IPS DF 6.9 (cell line): Measurements from ENCODE around the gene UQCRHL.

Experiments
- DNase-seq: peaks from one replicate; pipeline ENCODE4 v3.0.0-alpha.2; 2013; ENCODE audit warnings: low read depth, low spot score
- H3K27ac ChIP-seq: one replicate; pipeline ENCODE4 v1.5.1; 2013; ENCODE audit warnings: low read length, control low read depth
- H3K27me3 ChIP-seq: 2 replicates; pipeline ENCODE4 v1.6.1; 2013; ENCODE audit warnings: mild to moderate bottlenecking, low read length; ENCODE audit not compliant: control insufficient read depth, insufficient read depth
- H3K36me3 ChIP-seq: 2 replicates; pipeline ENCODE4 v1.6.1; 2013; ENCODE audit warnings: low read length; ENCODE audit not compliant: control insufficient read depth, insufficient read depth
- H3K4me1 ChIP-seq: 2 replicates; pipeline ENCODE4 v1.6.1; 2013; ENCODE audit warnings: low read length; ENCODE audit not compliant: control insufficient read depth, insufficient read depth
- H3K4me3 ChIP-seq: 2 replicates; pipeline ENCODE4 v1.5.1; 2013; ENCODE audit warnings: mild to moderate bottlenecking, low read length
- H3K9me3 ChIP-seq: 2 replicates; pipeline ENCODE4 v1.6.1; 2013; ENCODE audit warnings: low read length, inconsistent platforms; ENCODE audit not compliant: control insufficient read depth, insufficient read depth
- WGBS: extraction: QIAGEN DNeasy Blood & Tissue Kit; methylation state at CpG from one replicate; pipeline ENCODE4 v1.1.7; 2013; ENCODE audit warnings: mixed read lengths, missing lambda C conversion rate; ENCODE audit not compliant: insufficient read length, insufficient coverage; 5-methylcytosine and 5-hydroxymethylcytosine counted together

The UQCRHL gene

GRCh38 chr1:15816674-15817073, 9.2 kb upstream of the UQCRHL start:
- Histone ChIP-seq H3K9me3 (no peaks in the 10 kb centered on the region), H3K27me3 (no peaks in the 10 kb centered on the region), H3K27ac (no peak overlapping the region), H3K4me1 (no peaks in the 10 kb centered on the region), H3K4me3 (no peak overlapping the region), H3K36me3 (no peaks in the 10 kb centered on the region)
- DNase-seq = no peak
- no CpG with 5 or more reads among the region's 5 CpGs for WGBS

GRCh38 chr1:15810073-15810472, 2.6 kb upstream of the UQCRHL start:
- no peak for DNase-seq
- no peak overlapping the region for H3K4me3 ChIP-seq
- H3K27me3 ChIP-seq = no peaks in the 10 kb centered on the region
- no peaks in the 10 kb centered on the region for H3K4me1 ChIP-seq
- no peaks in the 10 kb centered on the region for H3K9me3 ChIP-seq
- H3K27ac ChIP-seq = no peak overlapping the region
- no peaks in the 10 kb centered on the region for H3K36me3 ChIP-seq
- no CpG with 5 or more reads among the region's 1 CpG for WGBS

GRCh38 chr1:15808955-15809354, 1.5 kb upstream of the UQCRHL start:
- no CpG with 5 or more reads among the region's 1 CpG for WGBS
- Histone ChIP-seq H3K9me3 (no peaks in the 10 kb centered on the region), H3K4me3 (no peak overlapping the region), H3K27me3 (no peaks in the 10 kb centered on the region), H3K4me1 (no peaks in the 10 kb centered on the region), H3K36me3 (no peaks in the 10 kb centered on the region), H3K27ac (no peak overlapping the region)
- no peak for DNase-seq

GRCh38 chr1:15807121-15807520, 328 bp downstream of the UQCRHL start:
- Histone ChIP-seq H3K9me3 (no peaks in the 10 kb centered on the region), H3K27me3 (no peaks in the 10 kb centered on the region), H3K36me3 (no peaks in the 10 kb centered on the region), H3K4me3 (no peak overlapping the region), H3K27ac (no peak overlapping the region), H3K4me1 (no peaks in the 10 kb centered on the region)
- no peak for DNase-seq
- no CpG with 5 or more reads among the region's 10 CpGs for WGBS

- Histone ChIP-seq H3K27ac (no peak overlapping the region), H3K4me1 (peaks cover 8% of the 10 kb centered on the region), H3K27me3 (no peaks in the 10 kb centered on the region), H3K4me3 (no peak overlapping the region), H3K9me3 (no peaks in the 10 kb centered on the region), H3K36me3 (no peaks in the 10 kb centered on the region)
- no peak for DNase-seq
- WGBS = no CpG with 5 or more reads among the region's 8 CpGs
These were observed 3.4 kb downstream of the UQCRHL start for GRCh38 chr1:15804060-15804459.

- Histone ChIP-seq H3K27me3 (no peaks in the 10 kb centered on the region), H3K4me3 (no peak overlapping the region), H3K9me3 (no peaks in the 10 kb centered on the region), H3K27ac (no peak overlapping the region), H3K4me1 (peaks cover 8% of the 10 kb centered on the region), H3K36me3 (no peaks in the 10 kb centered on the region)
- WGBS = no CpG with 5 or more reads among the region's 4 CpGs
- no peak for DNase-seq
These were observed 4.1 kb downstream of the UQCRHL start for GRCh38 chr1:15803380-15803779.

DNA sequence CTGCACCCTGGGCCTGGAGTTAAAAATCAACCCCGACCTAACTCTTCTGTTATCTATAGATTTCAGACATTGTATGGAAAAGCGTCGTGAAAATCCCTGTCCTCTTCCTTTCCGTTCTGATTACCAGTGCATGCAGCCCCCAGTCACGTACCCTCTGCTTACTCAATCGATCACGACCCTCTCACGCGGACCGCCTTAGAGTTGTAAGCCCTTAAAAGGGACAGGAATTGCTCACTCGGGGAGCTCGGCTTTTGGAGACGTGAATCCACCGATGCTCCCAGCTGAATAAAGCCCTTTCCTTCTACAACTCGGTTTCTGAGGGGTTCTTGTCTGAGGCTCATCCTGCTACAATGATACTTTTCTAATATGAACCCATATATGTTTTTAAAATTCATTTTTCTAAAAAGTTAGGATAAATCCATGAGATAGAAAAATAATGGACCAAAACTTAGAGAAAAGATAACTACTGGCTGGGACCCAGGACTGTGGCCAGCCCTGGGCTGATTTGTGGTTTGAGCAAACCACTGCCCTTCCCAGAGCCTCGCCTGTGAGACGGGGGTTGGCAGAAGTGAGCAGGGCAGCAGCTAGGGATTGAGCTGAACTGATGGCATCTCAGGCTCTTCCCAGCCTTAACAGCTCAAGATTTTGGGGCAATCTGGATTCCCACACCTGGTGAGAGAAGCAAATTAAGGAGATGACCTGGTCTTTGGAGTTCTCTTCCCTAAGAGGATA, 5.0 kb downstream of the UQCRHL start:
- H3K27ac ChIP-seq = no peak overlapping the region
- H3K4me1 ChIP-seq = peaks cover 8% of the 10 kb centered on the region
- H3K9me3 ChIP-seq = no peaks in the 10 kb centered on the region
- DNase-seq = no peak
- H3K27me3 ChIP-seq = no peaks in the 10 kb centered on the region
- no peak overlapping the region for H3K4me3 ChIP-seq
- no CpG with 5 or more reads among the region's 17 CpGs for WGBS
- no peaks in the 10 kb centered on the region for H3K36me3 ChIP-seq

- Histone ChIP-seq H3K4me1 (peaks cover 8% of the 10 kb centered on the region), H3K4me3 (no peak overlapping the region), H3K27ac (no peak overlapping the region), H3K36me3 (no peaks in the 10 kb centered on the region), H3K9me3 (no peaks in the 10 kb centered on the region), H3K27me3 (no peaks in the 10 kb centered on the region)
- DNase-seq = no peak
- no CpG with 5 or more reads among the region's 22 CpGs for WGBS
These were observed 7.3 kb downstream of the UQCRHL start for GRCh38 chr1:15799928-15800835.

GRCh38 chr1:15799004-15799867, 8.2 kb downstream of the UQCRHL start:
- H3K27me3 ChIP-seq = no peaks in the 10 kb centered on the region
- no peak for DNase-seq
- H3K4me3 ChIP-seq = no peak overlapping the region
- H3K36me3 ChIP-seq = no peaks in the 10 kb centered on the region
- peaks cover 8% of the 10 kb centered on the region for H3K4me1 ChIP-seq
- no peak overlapping the region for H3K27ac ChIP-seq
- H3K9me3 ChIP-seq = no peaks in the 10 kb centered on the region
- no CpG with 5 or more reads among the region's 9 CpGs for WGBS
